Neuronal stem cell (in vitro differentiated cells): ENCODE data around the gene CLTA.
A peak's percentile ranks its signal among the peaks of the same experiment; 100 is the strongest.

Experiments used
- DNase-seq: peaks from one replicate; pipeline ENCODE4 v3.0.0-alpha.2; 2013; ENCODE audit warnings: low spot score
- H2AFZ ChIP-seq: one replicate; pipeline ENCODE4 v1.6.1; 2013; ENCODE audit warnings: mild to moderate bottlenecking, low read length, inconsistent platforms
- H2AK5ac ChIP-seq: 2 replicates; pipeline ENCODE4 v1.6.1; 2013; ENCODE audit warnings: low read depth, mild to moderate bottlenecking, inconsistent platforms, low read length, moderate library complexity, mixed read lengths
- H2BK120ac ChIP-seq: 2 replicates; pipeline ENCODE4 v1.6.1; 2013; ENCODE audit warnings: low read depth, mild to moderate bottlenecking, inconsistent platforms, low read length, moderate library complexity, mixed read lengths
- H2BK12ac ChIP-seq: one replicate; pipeline ENCODE4 v1.6.1; 2013; ENCODE audit warnings: low read length, inconsistent platforms
- H2BK15ac ChIP-seq: 2 replicates; pipeline ENCODE4 v1.6.1; 2013; ENCODE audit warnings: mild to moderate bottlenecking, low read length, inconsistent platforms, mixed read lengths
- H2BK5ac ChIP-seq: one replicate; pipeline ENCODE4 v1.6.1; 2013; ENCODE audit warnings: inconsistent platforms, mild to moderate bottlenecking, low read length, moderate library complexity
- H3K14ac ChIP-seq: one replicate; pipeline ENCODE4 v1.6.1; 2013; ENCODE audit warnings: low read length, inconsistent platforms
- H3K18ac ChIP-seq: 2 replicates; pipeline ENCODE4 v1.6.1; 2013; ENCODE audit warnings: low read length, inconsistent platforms
- H3K23ac ChIP-seq: 2 replicates; pipeline ENCODE4 v1.6.1; 2013; ENCODE audit warnings: low read depth, mild to moderate bottlenecking, mixed read lengths, low read length, inconsistent platforms; ENCODE audit not compliant: poor library complexity
- H3K27ac ChIP-seq: replicated peaks from 3 replicates; pipeline ENCODE4 v1.5.1; 2013; ENCODE audit warnings: low read length, inconsistent platforms
- H3K27me3 ChIP-seq, 3 experiments: 2 replicates each; pipeline ENCODE4 v1.6.1; 2013; ENCODE audit warnings: low read length in 3 of 3, mild to moderate bottlenecking in 2 of 3, inconsistent platforms in 1 of 3, low read depth in 1 of 3, mixed read lengths in 1 of 3, moderate library complexity in 1 of 3; ENCODE audit not compliant: control insufficient read depth in 3 of 3, insufficient read depth in 3 of 3
- H3K36me3 ChIP-seq, 2 donors: replicated peaks in 1 of 2; 2 replicates each; pipeline ENCODE4 v1.6.1; 2013; ENCODE audit warnings: low read length in 2 of 2; ENCODE audit not compliant: control insufficient read depth in 2 of 2, insufficient read depth in 2 of 2
- H3K4ac ChIP-seq: 2 replicates; pipeline ENCODE4 v1.6.1; 2013; ENCODE audit warnings: inconsistent platforms, mild to moderate bottlenecking, low read length, moderate library complexity
- H3K4me1 ChIP-seq, 2 donors: 1 replicate in 1 of 2; 2 replicates in 1 of 2; pipeline ENCODE4 v1.6.1; 2013; ENCODE audit warnings: low read length in 2 of 2, low read depth in 1 of 2; ENCODE audit not compliant: control insufficient read depth in 2 of 2, insufficient read depth in 1 of 2
- H3K4me2 ChIP-seq: one replicate; pipeline ENCODE4 v1.6.1; 2013; ENCODE audit warnings: mild to moderate bottlenecking, low read length, inconsistent platforms; ENCODE audit not compliant: insufficient read depth, poor library complexity, severe bottlenecking
- H3K4me3 ChIP-seq, 2 donors: 2 replicates each; pipeline ENCODE4 v1.5.1; 2013; ENCODE audit warnings: low read length in 2 of 2, mild to moderate bottlenecking in 2 of 2, inconsistent platforms in 1 of 2, moderate library complexity in 1 of 2
- H3K79me1 ChIP-seq: one replicate; pipeline ENCODE4 v1.6.1; 2013; ENCODE audit warnings: low read depth, mild to moderate bottlenecking, inconsistent platforms, low read length, moderate library complexity
- H3K9ac ChIP-seq: one replicate; pipeline ENCODE4 v1.6.1; 2013; ENCODE audit warnings: mild to moderate bottlenecking, low read depth, low read length, inconsistent platforms; ENCODE audit not compliant: poor library complexity
- H3K9me3 ChIP-seq, 2 donors: replicated peaks in 1 of 2; 2 replicates each; pipeline versions ENCODE3 to v1.6.1; 2013; ENCODE audit warnings: low read length in 2 of 2, mild to moderate bottlenecking in 2 of 2, inconsistent platforms in 1 of 2, low read depth in 1 of 2, mixed read lengths in 1 of 2, moderate library complexity in 1 of 2; ENCODE audit not compliant: control insufficient read depth in 2 of 2, insufficient read depth in 1 of 2
- H4K8ac ChIP-seq: one replicate; pipeline ENCODE4 v1.6.1; 2013; ENCODE audit warnings: low read depth, mild to moderate bottlenecking, inconsistent platforms, low read length, moderate library complexity
- H4K91ac ChIP-seq: one replicate; pipeline ENCODE4 v1.6.1; 2013; ENCODE audit warnings: low read length, low read depth, mild to moderate bottlenecking, inconsistent platforms; ENCODE audit not compliant: poor library complexity
- WGBS, 2 donors: extraction: QIAGEN DNeasy Blood & Tissue Kit; methylation state at CpG; one replicate each; pipeline ENCODE4 v1.1.7; 2013; ENCODE audit warnings: missing lambda C conversion rate in 2 of 2, mixed read lengths in 1 of 2; ENCODE audit not compliant: insufficient read length in 2 of 2, insufficient replicate concordance in 1 of 2; ENCODE audit errors: extremely low coverage in 2 of 2; 5-methylcytosine and 5-hydroxymethylcytosine counted together

CLTA gene

DNA sequence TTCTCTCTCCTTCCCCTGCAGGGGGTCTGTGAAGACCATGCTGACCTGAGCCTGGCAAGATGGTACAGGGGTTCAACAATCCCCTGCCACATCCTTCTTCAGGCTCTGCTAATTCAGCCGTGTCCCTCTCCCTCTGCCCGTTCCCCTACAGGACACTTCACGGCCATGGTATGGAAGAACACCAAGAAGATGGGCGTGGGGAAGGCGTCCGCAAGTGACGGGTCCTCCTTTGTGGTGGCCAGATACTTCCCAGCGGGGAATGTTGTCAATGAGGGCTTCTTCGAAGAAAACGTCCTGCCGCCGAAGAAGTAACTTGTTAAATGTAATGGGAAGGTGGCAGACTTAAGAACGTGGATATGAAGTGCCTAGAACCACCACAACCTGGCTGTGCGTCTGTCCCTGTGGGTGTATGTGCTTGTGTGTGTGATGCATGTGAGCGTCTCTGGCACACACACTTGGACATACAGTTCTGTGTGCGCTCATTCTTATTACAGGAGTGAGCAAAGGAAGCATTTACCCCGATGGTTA is 28.4 kb upstream of the CLTA start:
- H3K4me3 ChIP-seq: peak overlapping the region in 1 of 2 donors; percentile 30
- H3K9ac ChIP-seq: no peak overlapping the region
- peak overlapping the region; percentile 79 for H3K18ac ChIP-seq
- no peaks in the 10 kb centered on the region for H3K27me3 ChIP-seq
- no peak overlapping the region for H3K23ac ChIP-seq
- WGBS, 2 donors: no CpG with 5 or more reads among the region's 17 CpGs
- H3K14ac ChIP-seq: no peak overlapping the region
- no peak overlapping the region for H2BK15ac ChIP-seq
- H4K91ac ChIP-seq: peak overlapping the region; percentile 16
- H3K4me2 ChIP-seq: no peak overlapping the region
- no peak overlapping the region for H4K8ac ChIP-seq
- peaks cover 0 to 6% of the 10 kb centered on the region in 2 donors for H3K9me3 ChIP-seq
- H3K36me3 ChIP-seq: no peaks in the 10 kb centered on the region
- H3K4me1 ChIP-seq: peaks cover 11 to 25% of the 10 kb centered on the region in 2 donors
- no peak overlapping the region for H2BK5ac ChIP-seq
- H3K4ac ChIP-seq: peak overlapping the region; percentile 79
- no peak overlapping the region for H2BK120ac ChIP-seq
- no peak overlapping the region for H2AFZ ChIP-seq
- no peak overlapping the region for H2AK5ac ChIP-seq
- H2BK12ac ChIP-seq: no peak overlapping the region
- H3K27ac ChIP-seq: peak overlapping the region; percentile 32
- H3K79me1 ChIP-seq: no peaks in the 10 kb centered on the region
- no peak for DNase-seq

DNA sequence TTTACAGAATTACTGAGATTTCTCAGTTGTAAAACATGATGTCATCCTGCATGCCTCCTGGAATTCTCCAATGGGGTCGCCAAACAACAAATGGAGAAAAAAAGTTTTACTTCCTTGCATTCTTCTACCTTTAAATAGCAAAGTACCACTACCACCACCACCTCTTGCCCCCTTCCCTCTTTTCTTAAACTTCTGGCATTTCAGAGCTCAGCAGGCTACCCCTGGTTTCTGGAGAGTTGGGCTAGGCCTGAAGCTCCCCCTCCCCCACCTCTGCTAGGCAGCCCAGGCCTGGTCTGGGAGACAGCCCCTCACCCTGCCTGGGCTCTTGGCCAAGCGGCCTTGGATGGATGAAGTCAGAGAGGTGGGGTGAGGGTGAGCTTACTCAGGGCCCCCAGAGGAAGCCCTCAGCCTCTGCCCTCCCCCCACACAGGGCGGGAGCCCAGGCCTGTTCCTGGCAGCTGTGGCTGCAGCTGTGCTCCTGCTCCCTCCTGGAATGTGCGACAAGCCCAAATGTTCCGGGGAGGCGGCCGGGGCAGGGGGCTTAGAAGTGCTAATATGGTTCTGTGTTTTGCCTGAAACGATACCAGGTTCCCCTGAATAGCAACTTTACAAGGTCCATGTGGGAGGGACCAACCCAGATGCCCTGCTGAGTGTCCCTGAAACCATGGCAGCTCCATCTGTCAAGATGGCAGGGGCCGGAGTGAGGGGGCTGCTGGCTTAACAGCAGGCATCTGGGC is 27.5 kb upstream of the CLTA start:
- Histone ChIP-seq H3K4me1 (peaks cover 11 to 25% of the 10 kb centered on the region in 2 donors), H3K9ac (no peak overlapping the region), H2BK5ac (no peak overlapping the region), H3K27me3 (no peaks in the 10 kb centered on the region), H3K23ac (no peak overlapping the region), H3K4me2 (no peak overlapping the region), H3K18ac (peak overlapping the region; percentile 94), H3K79me1 (no peaks in the 10 kb centered on the region), H2AK5ac (no peak overlapping the region), H4K91ac (no peak overlapping the region), H3K9me3 (peaks cover 0 to 4% of the 10 kb centered on the region in 2 donors), H3K4ac (no peak overlapping the region), H3K14ac (no peak overlapping the region), H3K27ac (peak overlapping the region; percentile 67), H2BK120ac (no peak overlapping the region), H2BK12ac (no peak overlapping the region), H2AFZ (peak overlapping the region; percentile 89), H4K8ac (no peak overlapping the region), H2BK15ac (peak overlapping the region; percentile 42), H3K4me3 (no peak overlapping the region), H3K36me3 (no peaks in the 10 kb centered on the region)
- no peak for DNase-seq
- no CpG with 5 or more reads among the region's 9 CpGs for WGBS, 2 donors

DNA sequence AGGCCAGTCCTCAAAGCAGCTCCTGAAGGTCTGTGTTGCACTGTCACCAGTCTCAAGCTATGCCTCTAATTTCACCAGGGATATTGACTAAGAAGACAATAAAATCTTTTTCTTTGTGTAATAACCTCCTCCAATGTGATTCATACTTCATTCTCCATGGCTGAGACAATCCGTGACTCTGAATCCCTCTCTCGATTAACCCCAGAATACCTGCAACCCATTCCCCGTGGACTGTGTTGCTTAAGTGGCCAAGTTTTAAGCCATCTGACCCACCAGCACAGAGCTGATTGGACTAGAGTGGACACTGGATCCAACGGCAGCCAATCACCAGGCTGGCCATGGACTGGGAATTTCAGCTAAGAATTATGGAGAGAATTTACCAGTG is 26.9 kb upstream of the CLTA start:
- no peak overlapping the region for H2AK5ac ChIP-seq
- WGBS, 2 donors: no CpG with 5 or more reads among the region's 4 CpGs
- no peak overlapping the region for H4K8ac ChIP-seq
- H3K23ac ChIP-seq: no peak overlapping the region
- DNase-seq: no peak
- H3K18ac ChIP-seq: peak overlapping the region; percentile 94
- no peak overlapping the region for H2BK120ac ChIP-seq
- H2BK12ac ChIP-seq: no peak overlapping the region
- H3K4ac ChIP-seq: no peak overlapping the region
- H3K9ac ChIP-seq: no peak overlapping the region
- no peak overlapping the region for H2BK5ac ChIP-seq
- H4K91ac ChIP-seq: no peak overlapping the region
- peaks cover 11 to 25% of the 10 kb centered on the region in 2 donors for H3K4me1 ChIP-seq
- no peak overlapping the region for H3K4me3 ChIP-seq
- H2AFZ ChIP-seq: peak overlapping the region; percentile 89
- no peaks in the 10 kb centered on the region for H3K79me1 ChIP-seq
- no peak overlapping the region for H3K4me2 ChIP-seq
- H2BK15ac ChIP-seq: peak overlapping the region; percentile 42
- H3K14ac ChIP-seq: no peak overlapping the region
- peak overlapping the region; percentile 67 for H3K27ac ChIP-seq
- no peaks in the 10 kb centered on the region for H3K27me3 ChIP-seq
- no peaks in the 10 kb centered on the region for H3K36me3 ChIP-seq
- no peaks in the 10 kb centered on the region for H3K9me3 ChIP-seq

DNA sequence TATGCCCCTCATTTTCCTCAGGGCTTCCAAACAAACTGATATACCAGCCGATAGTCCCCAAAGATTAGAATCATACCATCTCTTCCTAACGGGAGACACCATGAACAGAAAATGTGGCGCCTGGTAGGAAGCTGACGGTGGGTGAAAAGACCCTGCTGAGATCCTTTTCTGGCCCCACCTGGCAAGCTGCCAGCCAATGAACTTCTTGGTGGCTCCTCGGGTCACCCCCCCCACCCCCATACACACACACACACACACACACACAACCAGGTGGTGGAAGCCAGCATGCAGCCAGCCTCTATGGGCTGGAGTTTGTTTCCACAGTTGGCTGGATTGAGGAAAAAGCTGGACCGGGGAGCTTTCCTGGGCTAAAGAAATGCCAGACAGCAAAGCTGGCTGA is 26.3 kb upstream of the CLTA start:
- no peak overlapping the region for H2AFZ ChIP-seq
- H3K27me3 ChIP-seq: peaks cover 0 to 4% (median 0%) of the 10 kb centered on the region in 3 experiments
- H3K4me3 ChIP-seq: no peak overlapping the region
- H2BK120ac ChIP-seq: no peak overlapping the region
- H3K4me1 ChIP-seq: peaks cover 11 to 25% of the 10 kb centered on the region in 2 donors
- no peak overlapping the region for H4K8ac ChIP-seq
- no peak overlapping the region for H3K23ac ChIP-seq
- no peak overlapping the region for H3K4me2 ChIP-seq
- no peak overlapping the region for H4K91ac ChIP-seq
- no peak for DNase-seq
- H3K79me1 ChIP-seq: no peaks in the 10 kb centered on the region
- H2BK12ac ChIP-seq: peak overlapping the region; percentile 26
- H2AK5ac ChIP-seq: no peak overlapping the region
- H2BK5ac ChIP-seq: no peak overlapping the region
- H3K36me3 ChIP-seq: no peaks in the 10 kb centered on the region
- no peaks in the 10 kb centered on the region for H3K9me3 ChIP-seq
- no peak overlapping the region for H3K9ac ChIP-seq
- no peak overlapping the region for H3K18ac ChIP-seq
- H3K14ac ChIP-seq: no peak overlapping the region
- no peak overlapping the region for H2BK15ac ChIP-seq
- no peak overlapping the region for H3K4ac ChIP-seq
- H3K27ac ChIP-seq: no peak overlapping the region
- no CpG with 5 or more reads among the region's 6 CpGs for WGBS, 2 donors
